GM20431 (cell line): ENCODE data around the gene IQSEC2.

Experiments
- in situ Hi-C: fragments of 300-500 bp; cut with MseI, MboI; formaldehyde crosslinking; loops from one replicate; pipeline ENCODE4 v1.15.0; 2020; ENCODE audit warnings: low sequenced_read_pairs; ENCODE audit not compliant: unreplicated experiment

The IQSEC2 gene

GRCh38 chrX:53223068-53223693, 58.2 kb downstream of the IQSEC2 start:
- in situ Hi-C loops = no loop called here
